ENCODE measurements around the gene ZNF764. TPM values are rescaled to one million over a fixed set of nuclear protein-coding genes. Genes with fewer than 3 reads are reported as not detected.

ZNF764 gene
- total and polyA plus RNA-seq, 9 of the 15 experiments (the other 6 are each of a cell fraction or from before 2014, with no cell fraction given), result 0.69 to 10.1 (median 4.1) TPM

- TF ChIP-seq, protein P1, sequence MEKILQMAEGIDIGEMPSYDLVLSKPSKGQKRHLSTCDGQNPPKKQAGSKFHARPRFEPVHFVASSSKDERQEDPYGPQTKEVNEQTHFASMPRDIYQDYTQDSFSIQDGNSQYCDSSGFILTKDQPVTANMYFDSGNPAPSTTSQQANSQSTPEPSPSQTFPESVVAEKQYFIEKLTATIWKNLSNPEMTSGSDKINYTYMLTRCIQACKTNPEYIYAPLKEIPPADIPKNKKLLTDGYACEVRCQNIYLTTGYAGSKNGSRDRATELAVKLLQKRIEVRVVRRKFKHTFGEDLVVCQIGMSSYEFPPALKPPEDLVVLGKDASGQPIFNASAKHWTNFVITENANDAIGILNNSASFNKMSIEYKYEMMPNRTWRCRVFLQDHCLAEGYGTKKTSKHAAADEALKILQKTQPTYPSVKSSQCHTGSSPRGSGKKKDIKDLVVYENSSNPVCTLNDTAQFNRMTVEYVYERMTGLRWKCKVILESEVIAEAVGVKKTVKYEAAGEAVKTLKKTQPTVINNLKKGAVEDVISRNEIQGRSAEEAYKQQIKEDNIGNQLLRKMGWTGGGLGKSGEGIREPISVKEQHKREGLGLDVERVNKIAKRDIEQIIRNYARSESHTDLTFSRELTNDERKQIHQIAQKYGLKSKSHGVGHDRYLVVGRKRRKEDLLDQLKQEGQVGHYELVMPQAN (IDR thresholded peaks at IDR 0.05; ENCODE audit: borderline replicate concordance), result peak; percentile 81
- 0 out of 4 replicates have a peak, but pooled peaks of 1 of the 2 experiments have one; percentile 14 for TF ChIP-seq NONO (IDR thresholded peaks at IDR 0.05; ENCODE audit: low read depth in 2 of 2, low read length in 1 of 2)
- TF ChIP-seq ZSCAN29 (IDR thresholded peaks at IDR 0.05), result no peak
- 0 out of 2 replicates have a peak, but pooled peaks have one; percentile 13 for TF ChIP-seq CHCHD3 (CRISPR knock-in tag; IDR thresholded peaks at IDR 0.05)
- TF ChIP-seq NFXL1 (CRISPR knock-in tag; IDR thresholded peaks at IDR 0.05), result no peak
- no peak for TF ChIP-seq ZNF586 (CRISPR knock-in tag; conservative IDR thresholded peaks at IDR 0.05)
- no peak for TF ChIP-seq PYGO2 (tag; IDR thresholded peaks at IDR 0.05)
- TF ChIP-seq RHOXF2B (CRISPR knock-in tag; conservative IDR thresholded peaks at IDR 0.05), result no peak
- TF ChIP-seq ZNF589 (CRISPR knock-in tag; IDR thresholded peaks at IDR 0.05; ENCODE audit: low read depth), result no peak
- peak; percentile 90 for TF ChIP-seq RBM25 (IDR thresholded peaks at IDR 0.05; ENCODE audit: low read depth, low read length, severe bottlenecking)
- TF ChIP-seq BRF1 (IDR thresholded peaks at IDR 0.05; ENCODE audit: borderline replicate concordance, extremely low read depth, insufficient read length), result no peak
- no peak for TF ChIP-seq ZNF764 (CRISPR knock-in tag; IDR thresholded peaks at IDR 0.05; ENCODE audit: low read depth)
- TF ChIP-seq ZNF384 (IDR thresholded peaks at IDR 0.05; ENCODE audit: low read depth, low read length), result peak; percentile 52; the same call in 1 of the 2 replicates
- TF ChIP-seq ZBTB2 (IDR thresholded peaks at IDR 0.05), result no peak
- peak; percentile 75; the same call in 1 of the 2 replicates for TF ChIP-seq ESRRA (IDR thresholded peaks at IDR 0.05; ENCODE audit: borderline replicate concordance, low read depth)
- TF ChIP-seq HDAC3 (IDR thresholded peaks at IDR 0.05; ENCODE audit: borderline replicate concordance, partially characterized antibody), result no peak
- TF ChIP-seq CREB3 (tag; conservative IDR thresholded peaks at IDR 0.05; ENCODE audit: low read depth), result peak; percentile 73; the same call in 1 of the 2 replicates
- TF ChIP-seq, protein P2, sequence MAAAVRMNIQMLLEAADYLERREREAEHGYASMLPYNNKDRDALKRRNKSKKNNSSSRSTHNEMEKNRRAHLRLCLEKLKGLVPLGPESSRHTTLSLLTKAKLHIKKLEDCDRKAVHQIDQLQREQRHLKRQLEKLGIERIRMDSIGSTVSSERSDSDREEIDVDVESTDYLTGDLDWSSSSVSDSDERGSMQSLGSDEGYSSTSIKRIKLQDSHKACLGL (CRISPR knock-in tag; IDR thresholded peaks at IDR 0.05; ENCODE audit: borderline replicate concordance, poor library complexity, severe bottlenecking), result peak; percentile 71
- no peak; the same call in 1 of the 2 replicates for TF ChIP-seq ZNF41 (CRISPR knock-in tag; conservative IDR thresholded peaks at IDR 0.05)
- no peak for TF ChIP-seq ZNF408 (CRISPR knock-in tag; IDR thresholded peaks at IDR 0.05; ENCODE audit: low read depth)
These were observed 27.4 kb upstream of the ZNF764 start, which contains the start of gene ZNF785 (continued) for GRCh38 chr16:30585400-30586191.

All from K562 (cell line).